Central memory CD8-positive, alpha-beta T cell (primary cell): ENCODE data around the gene PTPRC.

Source experiments
- ATAC-seq: fragments of 150-1000 bp; cut with Tn5 transposase; replicated peaks from 2 replicates; pipeline ENCODE4 v1.10.0; 2022; ENCODE audit warnings: mild to moderate bottlenecking, moderate FRiP score, moderate number of reproducible peaks; ENCODE audit not compliant: poor library complexity, severe bottlenecking; ENCODE audit errors: extremely low read depth
- DNase-seq, 2 donors: peaks; one replicate each; pipeline ENCODE4 v3.0.0; 2021; ENCODE audit warnings: low spot score in 2 of 2
- H3K27ac Mint-ChIP-seq: one replicate; pipeline ENCODE4 v1.8.0; 2022; ENCODE audit warnings: low read depth, mild to moderate bottlenecking, moderate library complexity, mixed read lengths
- H3K27me3 Mint-ChIP-seq: one replicate; pipeline ENCODE4 v1.8.0; 2022; ENCODE audit warnings: mixed read lengths
- H3K36me3 Mint-ChIP-seq: one replicate; pipeline ENCODE4 v1.8.0; 2022; ENCODE audit warnings: mild to moderate bottlenecking, moderate library complexity, mixed read lengths; ENCODE audit not compliant: insufficient read depth
- H3K4me1 Mint-ChIP-seq: one replicate; pipeline ENCODE4 v1.8.0; 2022; ENCODE audit warnings: mixed read lengths
- H3K4me3 Mint-ChIP-seq: one replicate; pipeline ENCODE4 v1.8.0; 2022; ENCODE audit warnings: mild to moderate bottlenecking, moderate library complexity, mixed read lengths
- H3K9me3 Mint-ChIP-seq: one replicate; pipeline ENCODE4 v1.8.0; 2022; ENCODE audit warnings: mixed read lengths

PTPRC gene

GRCh38 chr1:198655459-198656121 is 16.8 kb downstream of the PTPRC start:
- peak overlapping the region; percentile 91 for H3K27ac Mint-ChIP-seq

GRCh38 chr1:198656500-198656932 is 17.7 kb downstream of the PTPRC start:
- peak overlapping the region; percentile 68 for H3K4me3 Mint-ChIP-seq
- H3K27me3 Mint-ChIP-seq: no peaks in the 10 kb centered on the region
- H3K27ac Mint-ChIP-seq: peak overlapping the region; percentile 91
- H3K36me3 Mint-ChIP-seq: peaks cover 54% of the 10 kb centered on the region
- DNase-seq (peak; percentile 56 to 75), ATAC-seq (peak; percentile 77)
- H3K4me1 Mint-ChIP-seq: peaks cover 62% of the 10 kb centered on the region
- H3K9me3 Mint-ChIP-seq: no peaks in the 10 kb centered on the region

More at GRCh38 chr1:198655459-198656121, 16.8 kb downstream of the PTPRC start:
- no peaks in the 10 kb centered on the region for H3K9me3 Mint-ChIP-seq
- DNase-seq: no peak
- no peak for ATAC-seq
- peaks cover 53% of the 10 kb centered on the region for H3K36me3 Mint-ChIP-seq
- H3K27me3 Mint-ChIP-seq: no peaks in the 10 kb centered on the region
- H3K4me3 Mint-ChIP-seq: peak overlapping the region; percentile 68
- H3K4me1 Mint-ChIP-seq: peaks cover 67% of the 10 kb centered on the region

GRCh38 chr1:198657550-198658064 is 18.8 kb downstream of the PTPRC start:
- ATAC-seq (peak; percentile 23), DNase-seq (no peak)
- Mint-ChIP-seq H3K9me3 (no peaks in the 10 kb centered on the region), H3K4me3 (peak overlapping the region; percentile 76), H3K27me3 (no peaks in the 10 kb centered on the region), H3K36me3 (peaks cover 50% of the 10 kb centered on the region), H3K27ac (peak overlapping the region; percentile 91), H3K4me1 (peaks cover 62% of the 10 kb centered on the region)

- H3K9me3 Mint-ChIP-seq: no peaks in the 10 kb centered on the region
- DNase-seq: no peak
- H3K27me3 Mint-ChIP-seq: no peaks in the 10 kb centered on the region
- peak overlapping the region; percentile 65 for H3K4me3 Mint-ChIP-seq
- H3K4me1 Mint-ChIP-seq: peaks cover 81% of the 10 kb centered on the region
- H3K36me3 Mint-ChIP-seq: peaks cover 62% of the 10 kb centered on the region
- peak overlapping the region; percentile 92 for H3K27ac Mint-ChIP-seq
- ATAC-seq: peak; percentile 37
Measured at GRCh38 chr1:198660341-198661261, 21.8 kb downstream of the PTPRC start.

- no peak for ATAC-seq
- no peaks in the 10 kb centered on the region for H3K9me3 Mint-ChIP-seq
- peak overlapping the region; percentile 73 for H3K4me3 Mint-ChIP-seq
- H3K4me1 Mint-ChIP-seq: peaks cover 80% of the 10 kb centered on the region
- peaks cover 65% of the 10 kb centered on the region for H3K36me3 Mint-ChIP-seq
- no peak for DNase-seq
- H3K27ac Mint-ChIP-seq: peak overlapping the region; percentile 92
- H3K27me3 Mint-ChIP-seq: no peaks in the 10 kb centered on the region
Measured at GRCh38 chr1:198662821-198663220, 24.0 kb downstream of the PTPRC start.

- ATAC-seq (no peak), DNase-seq (no peak)
- peak overlapping the region; percentile 92 for H3K27ac Mint-ChIP-seq
Measured at GRCh38 chr1:198664068-198664788, 25.4 kb downstream of the PTPRC start.

GRCh38 chr1:198667186-198667585 is 28.3 kb downstream of the PTPRC start:
- Mint-ChIP-seq H3K36me3 (peaks cover 67% of the 10 kb centered on the region), H3K27ac (peak overlapping the region; percentile 78), H3K9me3 (no peaks in the 10 kb centered on the region), H3K4me3 (peak overlapping the region; percentile 63), H3K4me1 (peaks cover 83% of the 10 kb centered on the region), H3K27me3 (no peaks in the 10 kb centered on the region)
- no peak for DNase-seq
- ATAC-seq: no peak

More at GRCh38 chr1:198664068-198664788, 25.4 kb downstream of the PTPRC start:
- peaks cover 80% of the 10 kb centered on the region for H3K4me1 Mint-ChIP-seq
- peaks cover 66% of the 10 kb centered on the region for H3K36me3 Mint-ChIP-seq
- H3K27me3 Mint-ChIP-seq: no peaks in the 10 kb centered on the region
- no peaks in the 10 kb centered on the region for H3K9me3 Mint-ChIP-seq
- peak overlapping the region; percentile 67 for H3K4me3 Mint-ChIP-seq

- DNase-seq: no peak
- H3K27ac Mint-ChIP-seq: peak overlapping the region; percentile 78
- no peaks in the 10 kb centered on the region for H3K9me3 Mint-ChIP-seq
- H3K4me1 Mint-ChIP-seq: peaks cover 83% of the 10 kb centered on the region
- no peak for ATAC-seq
- no peaks in the 10 kb centered on the region for H3K27me3 Mint-ChIP-seq
- peak overlapping the region; percentile 63 for H3K4me3 Mint-ChIP-seq
- peaks cover 69% of the 10 kb centered on the region for H3K36me3 Mint-ChIP-seq
Measured at GRCh38 chr1:198667807-198668206, 29.0 kb downstream of the PTPRC start.

- ATAC-seq: peak; percentile 88
- peak overlapping the region; percentile 63 for H3K4me3 Mint-ChIP-seq
- DNase-seq: peak in 1 of 2 donors; percentile 39
- no peaks in the 10 kb centered on the region for H3K9me3 Mint-ChIP-seq
- peaks cover 77% of the 10 kb centered on the region for H3K4me1 Mint-ChIP-seq
- no peaks in the 10 kb centered on the region for H3K27me3 Mint-ChIP-seq
- H3K27ac Mint-ChIP-seq: peak overlapping the region; percentile 78
- peaks cover 71% of the 10 kb centered on the region for H3K36me3 Mint-ChIP-seq
Measured at GRCh38 chr1:198669023-198669698, 30.3 kb downstream of the PTPRC start.

- Mint-ChIP-seq H3K9me3 (no peaks in the 10 kb centered on the region), H3K36me3 (peaks cover 69% of the 10 kb centered on the region), H3K4me1 (peaks cover 74% of the 10 kb centered on the region), H3K27ac (peak overlapping the region; percentile 78), H3K27me3 (no peaks in the 10 kb centered on the region), H3K4me3 (peak overlapping the region; percentile 63)
- no peak for ATAC-seq
- DNase-seq: no peak
Measured at GRCh38 chr1:198669771-198670170, 30.9 kb downstream of the PTPRC start.

- Mint-ChIP-seq H3K4me3 (peak overlapping the region; percentile 33), H3K4me1 (peaks cover 77% of the 10 kb centered on the region), H3K36me3 (peaks cover 66% of the 10 kb centered on the region), H3K27ac (peak overlapping the region; percentile 78), H3K9me3 (no peaks in the 10 kb centered on the region), H3K27me3 (no peaks in the 10 kb centered on the region)
- ATAC-seq: no peak
- DNase-seq: no peak
Measured at GRCh38 chr1:198671136-198671535, 32.3 kb downstream of the PTPRC start.
